GM18526 (cell line): ENCODE data around the gene RENBP.
A peak's percentile ranks its signal among the peaks of the same experiment; 100 is the strongest.

Experiments used
- POLR2A ChIP-seq: IDR thresholded peaks from 3 replicates; pipeline ENCODE4 v1.6.1; 2011; ENCODE audit not compliant: insufficient read length; ENCODE audit errors: extremely low read depth

RENBP gene

GRCh38 chrX:153944140-153944799 lies at the start of gene RENBP:
TSS of gene RENBP (minus strand) at chrX:153944643. CDS start at chrX:153944610, 33 bp downstream.
- no peak for TF ChIP-seq POLR2A

GRCh38 chrX:153993978-153994377 lies 49.5 kb upstream of the RENBP start:
- TF ChIP-seq POLR2A = no peak

GRCh38 chrX:153993079-153993478 lies 48.6 kb upstream of the RENBP start:
- no peak for TF ChIP-seq POLR2A

GRCh38 chrX:153992180-153992579 lies 47.7 kb upstream of the RENBP start:
- TF ChIP-seq POLR2A = no peak

GRCh38 chrX:153991013-153991580 lies 46.7 kb upstream of the RENBP start:
- no peak for TF ChIP-seq POLR2A

- TF ChIP-seq POLR2A = no peak
Measured at GRCh38 chrX:153989973-153990655, 45.7 kb upstream of the RENBP start.

- no peak for TF ChIP-seq POLR2A
Measured at GRCh38 chrX:153988493-153988892, 44.0 kb upstream of the RENBP start.

GRCh38 chrX:153984351-153985178 lies 40.1 kb upstream of the RENBP start:
- no peak for TF ChIP-seq POLR2A

GRCh38 chrX:153983321-153983801 lies 38.9 kb upstream of the RENBP start:
- TF ChIP-seq POLR2A = no peak

- TF ChIP-seq POLR2A = no peak
Measured at GRCh38 chrX:153981771-153982533, 37.5 kb upstream of the RENBP start.

GRCh38 chrX:153981231-153981630 lies 36.8 kb upstream of the RENBP start:
- TF ChIP-seq POLR2A = no peak

GRCh38 chrX:153974726-153975286 lies 30.4 kb upstream of the RENBP start:
- no peak for TF ChIP-seq POLR2A

GRCh38 chrX:153974003-153974725 lies 29.7 kb upstream of the RENBP start:
- TF ChIP-seq POLR2A = no peak

GRCh38 chrX:153973127-153974002 lies 28.9 kb upstream of the RENBP start:
- TF ChIP-seq POLR2A = peak; percentile 23
